ENCODE data around the gene GDF7. TPM values are rescaled to one million over a fixed set of nuclear protein-coding genes. Genes with fewer than 3 reads are reported as not detected.

Gene GDF7
- total and polyA plus RNA-seq, 2 of the 8 experiments (the other 6 are each of a cell fraction or from before 2014, with no cell fraction given) = 0.04 to 0.06 TPM

DNA sequence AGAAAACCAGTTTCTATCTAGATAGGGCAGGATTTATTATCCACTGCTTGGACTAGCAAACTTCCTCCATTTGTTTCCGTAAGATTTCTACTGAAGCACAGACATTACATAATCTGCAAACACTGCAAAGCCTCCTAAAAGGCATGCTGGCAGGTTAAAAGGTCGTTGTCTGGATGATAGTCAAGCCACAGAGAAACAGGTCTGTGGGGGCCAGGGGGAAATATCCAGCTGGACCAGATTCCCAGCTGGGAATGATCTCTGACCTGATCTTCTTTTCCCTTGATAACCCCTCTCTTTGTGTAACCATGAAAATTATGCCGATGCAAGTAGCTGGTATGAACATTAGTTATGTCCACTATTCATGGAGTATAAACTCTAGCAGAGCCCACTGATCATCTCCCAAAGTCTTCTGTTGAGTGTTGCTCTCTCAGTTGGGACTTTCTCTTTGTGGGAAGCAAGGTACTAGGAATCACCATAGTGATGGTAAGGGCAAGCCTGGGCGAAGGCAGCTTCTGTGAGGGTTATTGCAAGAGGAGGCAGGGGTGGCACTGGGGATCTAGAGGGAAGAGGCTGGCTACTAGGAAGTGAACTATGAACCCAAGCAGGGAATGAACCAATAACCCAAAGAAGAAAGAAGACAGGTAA lies 61.3 kb downstream of the GDF7 start:
- Histone ChIP-seq H3K4me2 (ENCODE audit: insufficient read depth in 1 of 2, low read depth in 2 of 2, low read length in 2 of 2) (no peak overlapping the region), H3K4ac (replicated peaks; ENCODE audit: insufficient read length, low read depth, low read length) (no peak overlapping the region), H4K5ac (ENCODE audit: insufficient read length, low read depth, low read length) (no peak overlapping the region), H4K91ac (replicated peaks; ENCODE audit: insufficient read length, low read length) (no peak overlapping the region), H3K27ac (ENCODE audit: low read depth, low read length) (no peak overlapping the region), H3K9ac (replicated peaks in 1 of 4; ENCODE audit: extremely low read depth in 1 of 4, low read depth in 3 of 4, low read length in 3 of 4) (no peak overlapping the region), H2BK15ac (ENCODE audit: low read length) (no peak overlapping the region), H3K79me2 (ENCODE audit: control insufficient read depth in 1 of 2, insufficient read depth in 2 of 2, low read length in 2 of 2) (no peaks in the 10 kb centered on the region), H3K79me1 (ENCODE audit: low read depth, low read length) (no peaks in the 10 kb centered on the region), H3K23me2 (ENCODE audit: low read depth, low read length) (no peaks in the 10 kb centered on the region), H3K9me3 (ENCODE audit: insufficient read depth in 2 of 2, low read depth in 1 of 2, low read length in 1 of 2) (no peaks in the 10 kb centered on the region), H2BK12ac (ENCODE audit: low read depth, low read length) (no peak overlapping the region), H3K56ac (replicated peaks; ENCODE audit: insufficient read length, low read depth, low read length) (no peak overlapping the region), H2BK5ac (ENCODE audit: low read depth, low read length) (no peak overlapping the region), H2BK120ac (replicated peaks; ENCODE audit: low read depth, low read length) (no peak overlapping the region), H3K14ac (ENCODE audit: insufficient read length) (no peak overlapping the region), H3K18ac (ENCODE audit: extremely low read depth, low read length) (no peak overlapping the region), H3K23ac (ENCODE audit: insufficient read length) (no peak overlapping the region), H3K27me3 (replicated peaks in 1 of 4; ENCODE audit: control insufficient read depth in 3 of 4, extremely low read depth in 1 of 4, insufficient read depth in 3 of 4, low read length in 3 of 4) (no peaks in the 10 kb centered on the region), H3K4me1 (replicated peaks in 1 of 4; ENCODE audit: control insufficient read depth in 3 of 4, insufficient read depth in 4 of 4, low read length in 3 of 4) (no peaks in the 10 kb centered on the region), H4K8ac (ENCODE audit: extremely low read depth, insufficient read depth, low read length) (no peak overlapping the region), H2AK5ac (ENCODE audit: low read depth, low read length) (no peak overlapping the region), H2BK20ac (ENCODE audit: low read length) (no peak overlapping the region), H2AFZ (ENCODE audit: low read length) (no peak overlapping the region), H3K4me3 (ENCODE audit: extremely low read depth in 1 of 4, insufficient read depth in 2 of 4, low read depth in 3 of 4, low read length in 4 of 4) (no peak overlapping the region), H4K20me1 (replicated peaks in 1 of 2; ENCODE audit: control insufficient read depth in 1 of 2, insufficient read depth in 2 of 2, low read length in 2 of 2) (peaks cover 0 to 3% of the 10 kb centered on the region in 2 experiments), H3K36me3 (ENCODE audit: control insufficient read depth in 2 of 4, insufficient read depth in 4 of 4, low read length in 3 of 4) (no peaks in the 10 kb centered on the region)
- FAIRE-seq (no peak), DNase-seq (ENCODE audit: low read depth in 1 of 2, low spot score in 2 of 2) (no peak)
- ChIA-PET CTCF (ENCODE audit: partially characterized antibody) (interaction anchor here (1.3 to 2.8 kb wide), 2 partner anchors 21 to 51 kb away, joined by 5 to 13 read pairs; no protein-coding TSS in a partner anchor), POLR2A (ENCODE audit: partially characterized antibody) (no interaction called here)
- 88% methylated on average over 4 of the region's 4 CpGs; no CpG with 5 or more reads in 1 of the 2 experiments for WGBS, 2 experiments (ENCODE audit: extremely low coverage in 1 of 2, insufficient coverage in 1 of 2, insufficient read length in 1 of 2, insufficient replicate concordance in 2 of 2, low coverage in 1 of 2, low lambda C conversion rate in 2 of 2, missing lambda C conversion rate in 1 of 2)
- TF ChIP-seq, protein P1, sequence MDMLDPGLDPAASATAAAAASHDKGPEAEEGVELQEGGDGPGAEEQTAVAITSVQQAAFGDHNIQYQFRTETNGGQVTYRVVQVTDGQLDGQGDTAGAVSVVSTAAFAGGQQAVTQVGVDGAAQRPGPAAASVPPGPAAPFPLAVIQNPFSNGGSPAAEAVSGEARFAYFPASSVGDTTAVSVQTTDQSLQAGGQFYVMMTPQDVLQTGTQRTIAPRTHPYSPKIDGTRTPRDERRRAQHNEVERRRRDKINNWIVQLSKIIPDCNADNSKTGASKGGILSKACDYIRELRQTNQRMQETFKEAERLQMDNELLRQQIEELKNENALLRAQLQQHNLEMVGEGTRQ (IDR thresholded peaks at IDR 0.05; ENCODE audit: low read length) = no peak

Other genes starting within 250 kb of the GDF7 start
- 9.5 and 13.5 TPM in 2 replicates for gene RHOB, start 220.1 kb upstream of the GDF7 start, total RNA-seq (2021; fragmentation: NEBNext Ultra II Directional; extraction: Animal tissue kit (Norgen Biotek cat#: 25700))
- gene RHOB, start 220.1 kb upstream of the GDF7 start, polyA plus RNA-seq (2011; rRNA removed) = 9.3 and 17.8 TPM in 2 replicates
- 11.1 and 11.2 TPM in 2 replicates for gene HS1BP3, start 16.0 kb upstream of the GDF7 start, total RNA-seq (2021; fragmentation: NEBNext Ultra II Directional; extraction: Animal tissue kit (Norgen Biotek cat#: 25700))
- 11.3 and 16.1 TPM in 2 replicates for gene HS1BP3, start 16.0 kb upstream of the GDF7 start, polyA plus RNA-seq (2011; rRNA removed)
- 22.9 and 26.3 TPM in 2 replicates for gene LDAH, start 156.0 kb downstream of the GDF7 start, total RNA-seq (2021; fragmentation: NEBNext Ultra II Directional; extraction: Animal tissue kit (Norgen Biotek cat#: 25700))
- 10.9 and 11.3 TPM in 2 replicates for gene LDAH, start 156.0 kb downstream of the GDF7 start, polyA plus RNA-seq (2011; rRNA removed)

All from H1 (cell line).